Measurements from ENCODE around the gene SEPTIN10. TPM values are rescaled to one million over a fixed set of nuclear protein-coding genes. Genes with fewer than 3 reads are reported as not detected.

Gene SEPTIN10
- total RNA-seq, 2 donors from 2014 or later = 3.0 to 7.5 TPM

DNA sequence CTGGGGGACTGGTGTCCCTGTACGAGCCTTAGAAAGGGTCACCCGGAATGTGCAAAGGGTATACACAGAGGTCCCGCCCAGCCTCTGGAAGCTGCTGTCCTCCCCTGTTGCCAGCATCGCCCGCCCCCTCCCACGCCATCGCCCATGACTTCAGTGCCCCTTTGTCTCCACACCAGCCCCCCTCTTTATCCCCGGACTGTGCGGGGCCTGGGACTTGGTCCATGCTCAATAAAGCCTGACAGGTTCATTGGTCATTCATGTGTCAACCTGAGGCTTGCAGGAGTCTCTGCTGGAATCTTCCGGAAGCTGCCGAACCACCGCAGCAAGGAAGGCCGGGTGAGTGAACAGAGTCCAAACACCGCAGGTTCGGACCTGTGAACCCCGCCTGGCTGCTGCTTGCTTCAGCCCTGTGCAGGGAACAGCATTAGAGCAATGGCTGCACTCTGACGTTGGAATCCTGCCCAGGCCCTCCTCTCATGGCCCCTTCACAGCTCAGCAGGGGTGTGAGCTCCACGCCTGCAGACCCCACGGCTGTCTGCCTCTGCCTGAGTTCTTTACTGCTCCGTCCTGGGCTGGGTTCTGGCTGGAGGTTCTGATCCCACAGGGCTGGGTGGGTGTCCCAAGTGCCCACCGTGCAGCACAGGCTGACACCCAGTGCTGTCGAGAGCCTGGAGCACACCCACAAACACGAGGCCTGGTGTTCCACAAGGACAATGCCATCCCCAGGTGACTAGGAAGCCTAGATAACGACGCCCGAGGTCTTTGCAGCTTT is 96.5 kb downstream of the SEPTIN10 start:
- H3K9me3 Mint-ChIP-seq = no peaks in the 10 kb centered on the region
- no peaks in the 10 kb centered on the region for H3K36me3 Mint-ChIP-seq (ENCODE audit: low read depth)
- peaks cover 12% of the 10 kb centered on the region for H3K4me1 Mint-ChIP-seq
- peaks cover 3% of the 10 kb centered on the region for H3K27me3 Mint-ChIP-seq
- no peak overlapping the region for H3K4me3 Mint-ChIP-seq
- no peak overlapping the region for H3K27ac Mint-ChIP-seq
- ATAC-seq (replicated peaks) = no peak

DNA sequence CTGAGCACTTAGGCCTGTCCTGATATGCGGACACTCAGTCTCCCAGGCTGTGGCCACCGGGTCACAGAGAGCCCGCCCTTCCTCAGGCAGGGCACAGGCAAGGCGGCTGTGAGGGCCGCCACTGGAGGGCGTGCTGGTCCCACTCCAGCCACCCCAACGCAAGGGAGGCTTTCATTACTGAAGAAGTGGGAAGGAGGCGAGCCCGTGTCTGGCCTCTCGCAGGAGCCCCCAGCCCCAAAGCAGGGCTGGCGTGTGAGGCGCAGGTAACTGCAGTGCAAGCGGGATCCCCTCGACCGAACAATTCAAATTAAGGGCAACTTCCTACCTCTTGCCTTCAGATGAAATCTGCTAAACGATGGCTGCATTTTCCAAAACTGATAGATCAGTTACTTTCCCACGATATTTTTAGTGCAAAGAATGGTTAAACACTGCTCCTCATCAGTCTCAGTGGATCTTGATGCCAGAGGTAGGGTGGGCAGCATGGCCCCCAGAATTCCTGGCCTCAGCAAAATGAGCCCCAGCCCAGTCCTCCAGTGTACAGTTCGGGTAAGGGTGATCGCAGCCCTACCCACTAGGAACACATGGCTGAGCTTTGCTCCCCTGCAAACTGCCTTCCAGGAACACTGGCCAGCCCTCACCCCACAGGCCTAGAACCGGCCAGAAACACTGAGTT is 97.2 kb downstream of the SEPTIN10 start:
- no peak overlapping the region for H3K27ac Mint-ChIP-seq
- no peaks in the 10 kb centered on the region for H3K9me3 Mint-ChIP-seq
- H3K27me3 Mint-ChIP-seq = peaks cover 3% of the 10 kb centered on the region
- H3K36me3 Mint-ChIP-seq (ENCODE audit: low read depth) = no peaks in the 10 kb centered on the region
- ATAC-seq (replicated peaks) = no peak
- H3K4me1 Mint-ChIP-seq = peaks cover 12% of the 10 kb centered on the region
- H3K4me3 Mint-ChIP-seq = no peak overlapping the region

- Mint-ChIP-seq H3K36me3 (ENCODE audit: low read depth) (no peaks in the 10 kb centered on the region), H3K9me3 (no peaks in the 10 kb centered on the region), H3K4me1 (peaks cover 12% of the 10 kb centered on the region), H3K27ac (no peak overlapping the region), H3K4me3 (no peak overlapping the region), H3K27me3 (peaks cover 3% of the 10 kb centered on the region)
- no peak for ATAC-seq (replicated peaks)
These were observed 98.9 kb downstream of the SEPTIN10 start for GRCh38 chr2:109514857-109515256.

DNA sequence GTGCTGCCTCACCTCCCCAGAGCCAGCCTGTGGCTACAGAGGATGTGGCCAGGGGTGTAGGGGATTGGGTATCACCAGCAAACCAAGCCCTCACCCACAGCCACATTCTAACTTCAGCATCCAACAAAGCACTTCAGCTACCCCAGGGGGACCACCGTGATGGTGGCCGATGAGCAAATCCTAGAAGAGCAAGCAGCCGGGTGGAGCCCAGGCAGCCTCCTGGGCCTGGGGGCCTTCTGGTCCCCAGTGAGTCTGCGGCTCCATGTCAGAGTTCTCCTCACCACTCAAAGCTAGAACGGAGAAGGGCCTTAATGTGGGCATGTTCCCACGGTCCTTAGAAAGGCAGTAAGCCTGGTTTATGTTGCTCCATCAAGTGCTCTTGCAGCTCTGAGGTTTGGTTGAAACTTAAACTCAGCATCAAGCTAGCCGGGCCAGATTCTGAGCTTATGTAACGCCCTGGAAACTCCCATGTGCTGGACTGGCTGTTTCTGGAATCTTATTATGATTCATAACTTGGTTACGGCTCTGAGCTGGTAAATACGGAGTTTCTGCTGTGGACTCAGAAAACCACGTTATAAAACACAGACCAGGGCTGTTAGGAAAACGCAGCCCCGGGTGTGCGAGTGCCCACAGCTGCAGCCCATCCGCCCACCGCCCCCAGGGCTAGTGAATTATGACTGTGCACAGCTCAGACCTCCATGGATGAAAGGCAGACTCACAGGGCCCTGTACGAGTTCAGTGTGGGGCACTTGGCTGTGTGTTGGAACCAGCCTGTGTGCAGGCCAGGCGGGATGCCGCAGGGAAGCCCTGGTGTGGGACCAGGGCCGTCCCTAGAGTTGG is 99.8 kb downstream of the SEPTIN10 start:
- ATAC-seq (replicated peaks) = peak; percentile 77
- Mint-ChIP-seq H3K27ac (no peak overlapping the region), H3K27me3 (peaks cover 3% of the 10 kb centered on the region), H3K36me3 (ENCODE audit: low read depth) (no peaks in the 10 kb centered on the region), H3K4me3 (no peak overlapping the region), H3K9me3 (no peaks in the 10 kb centered on the region), H3K4me1 (peaks cover 12% of the 10 kb centered on the region)

- ATAC-seq (replicated peaks) = no peak
These were observed 100.5 kb downstream of the SEPTIN10 start for GRCh38 chr2:109513230-109513629.

GRCh38 chr2:109512076-109512475 is 101.7 kb downstream of the SEPTIN10 start:
- Mint-ChIP-seq H3K9me3 (no peaks in the 10 kb centered on the region), H3K4me3 (no peak overlapping the region), H3K27me3 (peaks cover 3% of the 10 kb centered on the region), H3K4me1 (peaks cover 12% of the 10 kb centered on the region), H3K36me3 (ENCODE audit: low read depth) (no peaks in the 10 kb centered on the region), H3K27ac (no peak overlapping the region)
- no peak for ATAC-seq (replicated peaks)

More at GRCh38 chr2:109513230-109513629, 100.5 kb downstream of the SEPTIN10 start:
- Mint-ChIP-seq H3K36me3 (ENCODE audit: low read depth) (no peaks in the 10 kb centered on the region), H3K9me3 (no peaks in the 10 kb centered on the region), H3K4me3 (no peak overlapping the region), H3K27me3 (peaks cover 3% of the 10 kb centered on the region), H3K4me1 (peaks cover 12% of the 10 kb centered on the region), H3K27ac (no peak overlapping the region)

DNA sequence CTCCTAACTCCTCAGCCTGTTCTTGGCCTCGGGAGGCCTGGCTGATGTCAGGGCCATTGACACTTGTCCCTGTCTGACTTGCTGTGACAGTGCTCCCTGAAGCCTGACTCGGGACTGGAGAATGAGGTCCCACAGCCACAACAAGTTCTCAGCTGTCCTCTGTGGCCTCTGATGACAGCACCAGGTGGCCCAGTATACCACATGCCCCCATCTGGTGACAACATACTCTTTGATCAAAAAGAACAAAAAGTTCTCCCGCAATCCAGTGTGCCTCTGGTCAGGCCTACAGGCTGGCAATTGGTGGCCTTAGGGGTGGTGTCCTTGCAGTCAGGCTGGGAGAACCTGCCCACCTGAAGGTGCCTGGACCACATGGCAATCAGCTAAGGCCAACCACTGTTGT is 102.6 kb downstream of the SEPTIN10 start:
- H3K9me3 Mint-ChIP-seq = no peaks in the 10 kb centered on the region
- H3K27me3 Mint-ChIP-seq = peaks cover 3% of the 10 kb centered on the region
- no peaks in the 10 kb centered on the region for H3K36me3 Mint-ChIP-seq (ENCODE audit: low read depth)
- H3K4me1 Mint-ChIP-seq = peaks cover 12% of the 10 kb centered on the region
- H3K27ac Mint-ChIP-seq = no peak overlapping the region
- no peak for ATAC-seq (replicated peaks)
- no peak overlapping the region for H3K4me3 Mint-ChIP-seq

DNA sequence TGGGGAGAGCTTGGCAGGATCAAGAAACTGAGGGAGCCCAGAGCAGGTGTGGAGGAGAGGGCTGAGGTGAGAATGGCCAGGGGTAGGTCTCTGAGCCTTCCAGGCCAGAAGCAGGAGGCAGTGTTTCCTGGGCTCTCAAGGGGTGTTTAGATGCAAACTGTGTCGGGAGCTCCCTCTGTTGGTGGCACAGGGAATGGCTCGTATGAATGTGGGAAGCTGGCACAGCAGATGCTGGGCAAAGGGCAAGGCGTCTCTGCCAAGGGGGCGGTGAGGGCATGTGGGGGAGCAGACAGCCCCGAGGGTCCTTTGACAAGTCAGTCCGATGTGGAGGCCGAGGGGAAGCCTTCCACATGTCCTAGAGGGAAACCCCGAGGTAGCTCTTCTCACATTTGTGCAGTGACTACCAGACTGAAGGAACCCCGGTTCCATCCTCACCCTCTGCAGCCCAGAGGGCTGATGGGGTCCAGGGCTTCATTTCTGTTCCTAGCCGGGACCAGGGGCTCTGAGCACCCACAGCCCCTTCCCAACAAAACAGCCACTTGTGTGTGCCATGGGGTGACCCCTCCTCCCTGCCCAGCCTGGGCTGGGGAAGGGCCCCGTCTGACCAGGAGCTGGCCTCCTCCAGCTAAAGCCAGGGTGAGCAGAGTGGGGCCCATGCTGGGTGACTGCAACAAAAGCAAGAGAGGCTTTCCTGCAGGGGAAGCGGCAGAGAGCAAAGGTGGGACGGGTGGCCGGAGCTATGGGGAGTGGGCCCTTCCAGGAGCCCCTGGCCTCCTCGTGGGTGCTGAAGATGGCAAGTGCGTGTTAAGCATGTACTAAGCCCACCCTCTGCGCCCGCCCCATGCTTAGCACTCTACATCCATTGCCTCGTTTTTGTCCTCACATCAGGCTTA is 103.4 kb downstream of the SEPTIN10 start:
- no peak overlapping the region for H3K4me3 Mint-ChIP-seq
- no peaks in the 10 kb centered on the region for H3K36me3 Mint-ChIP-seq (ENCODE audit: low read depth)
- peak; percentile 27 for ATAC-seq (replicated peaks)
- no peaks in the 10 kb centered on the region for H3K9me3 Mint-ChIP-seq
- H3K4me1 Mint-ChIP-seq = peaks cover 12% of the 10 kb centered on the region
- H3K27me3 Mint-ChIP-seq = peaks cover 3% of the 10 kb centered on the region
- no peak overlapping the region for H3K27ac Mint-ChIP-seq

DNA sequence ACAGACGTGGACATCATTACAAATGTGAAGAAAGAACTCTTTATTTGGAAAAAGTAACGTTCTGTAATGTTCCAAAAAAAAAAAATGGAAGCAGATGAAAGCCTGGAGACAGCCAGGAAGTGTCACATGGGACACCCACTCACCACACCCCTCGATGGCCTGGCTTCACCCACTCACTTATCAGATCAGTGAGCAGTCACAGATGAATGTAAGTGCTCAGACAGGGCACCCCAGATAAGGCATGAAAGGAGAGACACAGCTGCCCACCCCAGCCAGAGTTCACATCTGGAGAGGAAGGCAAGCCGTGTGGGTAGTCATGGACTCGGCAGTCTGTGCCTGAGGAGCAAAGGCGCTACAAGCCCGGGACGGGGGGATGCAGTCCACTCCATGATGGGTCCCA is 105.2 kb downstream of the SEPTIN10 start:
- Mint-ChIP-seq H3K27ac (no peak overlapping the region), H3K36me3 (ENCODE audit: low read depth) (no peaks in the 10 kb centered on the region)
- ATAC-seq (replicated peaks) = no peak

GRCh38 chr2:109507828-109508227 is 105.9 kb downstream of the SEPTIN10 start:
- H3K4me1 Mint-ChIP-seq = no peaks in the 10 kb centered on the region

More for the DNA sequence above, 105.2 kb downstream of the SEPTIN10 start:
- H3K9me3 Mint-ChIP-seq = no peaks in the 10 kb centered on the region
- peaks cover 3% of the 10 kb centered on the region for H3K27me3 Mint-ChIP-seq
- H3K4me1 Mint-ChIP-seq = peaks cover 5% of the 10 kb centered on the region
- no peak overlapping the region for H3K4me3 Mint-ChIP-seq

DNA sequence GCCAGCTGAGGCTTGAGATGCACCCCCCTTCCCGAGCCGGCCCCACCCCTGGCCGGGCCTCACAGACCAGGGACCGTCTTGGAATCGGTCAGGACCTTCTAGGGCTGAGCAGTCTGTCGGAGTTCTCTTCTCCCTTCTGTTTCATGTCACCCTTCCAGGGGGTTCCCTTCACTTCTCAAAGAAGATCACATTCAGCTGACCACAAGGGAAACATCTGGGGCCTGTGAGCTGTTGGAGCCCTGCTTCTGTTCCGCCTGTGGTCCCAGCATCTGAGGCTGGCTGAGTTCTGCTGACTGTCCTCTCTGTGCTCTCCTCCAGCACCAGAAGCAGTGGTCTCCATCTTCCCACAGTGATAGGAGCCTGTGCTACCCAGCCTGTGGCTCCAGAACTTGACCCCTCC is 106.5 kb downstream of the SEPTIN10 start:
- no peak overlapping the region for H3K27ac Mint-ChIP-seq
- no peak for ATAC-seq (replicated peaks)
- H3K36me3 Mint-ChIP-seq (ENCODE audit: low read depth) = no peaks in the 10 kb centered on the region
- no peaks in the 10 kb centered on the region for H3K27me3 Mint-ChIP-seq
- H3K4me1 Mint-ChIP-seq = no peaks in the 10 kb centered on the region
- H3K9me3 Mint-ChIP-seq = no peaks in the 10 kb centered on the region
- H3K4me3 Mint-ChIP-seq = no peak overlapping the region

More at GRCh38 chr2:109507828-109508227, 105.9 kb downstream of the SEPTIN10 start:
- H3K27ac Mint-ChIP-seq = no peak overlapping the region
- H3K36me3 Mint-ChIP-seq (ENCODE audit: low read depth) = no peaks in the 10 kb centered on the region
- H3K9me3 Mint-ChIP-seq = no peaks in the 10 kb centered on the region
- no peak overlapping the region for H3K4me3 Mint-ChIP-seq
- no peaks in the 10 kb centered on the region for H3K27me3 Mint-ChIP-seq
- ATAC-seq (replicated peaks) = no peak

- Mint-ChIP-seq H3K27ac (no peak overlapping the region), H3K27me3 (no peaks in the 10 kb centered on the region), H3K4me1 (no peaks in the 10 kb centered on the region), H3K9me3 (no peaks in the 10 kb centered on the region), H3K4me3 (no peak overlapping the region), H3K36me3 (ENCODE audit: low read depth) (no peaks in the 10 kb centered on the region)
- no peak for ATAC-seq (replicated peaks)
These were observed 110.6 kb downstream of the SEPTIN10 start for GRCh38 chr2:109503191-109503590.

- Mint-ChIP-seq H3K4me1 (no peaks in the 10 kb centered on the region), H3K9me3 (no peaks in the 10 kb centered on the region), H3K27me3 (no peaks in the 10 kb centered on the region), H3K4me3 (no peak overlapping the region), H3K27ac (no peak overlapping the region), H3K36me3 (ENCODE audit: low read depth) (no peaks in the 10 kb centered on the region)
- no peak for ATAC-seq (replicated peaks)
These were observed 112.3 kb downstream of the SEPTIN10 start for GRCh38 chr2:109501461-109501860.

DNA sequence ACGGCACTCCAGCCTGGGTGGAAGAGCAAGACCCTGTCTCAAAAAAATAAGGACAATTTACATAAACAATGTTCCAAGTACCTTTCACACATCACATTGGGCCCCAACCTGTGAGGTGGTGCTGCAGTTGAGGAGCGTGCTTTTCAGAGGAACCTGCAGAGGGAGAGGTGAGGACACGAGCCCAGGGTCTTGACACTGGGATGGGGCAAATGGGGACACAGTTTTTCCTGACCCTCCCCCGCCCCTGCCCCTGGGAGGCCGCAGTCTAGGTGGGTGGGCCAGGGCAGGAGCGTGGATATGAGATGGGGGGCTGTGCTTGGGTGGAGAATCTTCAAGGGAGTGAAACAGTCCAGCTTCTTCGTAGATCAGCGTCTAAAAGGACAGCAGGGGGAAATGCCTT is 112.9 kb downstream of the SEPTIN10 start:
- Mint-ChIP-seq H3K9me3 (no peaks in the 10 kb centered on the region), H3K27ac (no peak overlapping the region), H3K36me3 (ENCODE audit: low read depth) (no peaks in the 10 kb centered on the region), H3K27me3 (no peaks in the 10 kb centered on the region), H3K4me3 (no peak overlapping the region), H3K4me1 (no peaks in the 10 kb centered on the region)
- ATAC-seq (replicated peaks) = no peak
